ENCODE results near the gene MSI2.

MSI2 gene

GRCh38 chr17:57401556-57402488, 145.5 kb downstream of the MSI2 start:
- no peak for DNase-seq

- DNase-seq: no peak
These were observed 146.4 kb downstream of the MSI2 start for GRCh38 chr17:57402681-57403180.

DNA sequence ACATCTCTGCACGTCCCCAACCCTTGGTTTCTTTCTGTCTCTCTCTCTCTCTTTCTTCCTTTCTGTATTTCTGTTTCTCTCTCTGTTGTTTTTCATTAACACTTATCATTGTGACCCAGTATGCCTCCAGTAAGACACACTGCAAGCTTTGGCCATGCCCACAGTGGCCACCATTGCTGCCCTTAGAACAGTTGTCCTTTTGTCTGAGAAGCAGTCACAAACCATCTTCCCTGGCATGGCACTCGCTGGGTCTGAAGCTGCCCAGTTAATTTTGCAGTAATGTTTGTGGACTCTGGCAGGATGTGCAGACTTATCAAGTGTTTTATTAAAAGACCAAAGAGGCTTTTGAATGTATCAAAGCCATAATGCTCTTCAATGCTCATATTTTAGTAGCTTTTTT, 146.9 kb downstream of the MSI2 start:
- no peak for DNase-seq

GRCh38 chr17:57404073-57404472, 147.8 kb downstream of the MSI2 start:
- no peak for DNase-seq

- DNase-seq: no peak
These were observed 148.6 kb downstream of the MSI2 start for GRCh38 chr17:57404795-57405490.

DNA sequence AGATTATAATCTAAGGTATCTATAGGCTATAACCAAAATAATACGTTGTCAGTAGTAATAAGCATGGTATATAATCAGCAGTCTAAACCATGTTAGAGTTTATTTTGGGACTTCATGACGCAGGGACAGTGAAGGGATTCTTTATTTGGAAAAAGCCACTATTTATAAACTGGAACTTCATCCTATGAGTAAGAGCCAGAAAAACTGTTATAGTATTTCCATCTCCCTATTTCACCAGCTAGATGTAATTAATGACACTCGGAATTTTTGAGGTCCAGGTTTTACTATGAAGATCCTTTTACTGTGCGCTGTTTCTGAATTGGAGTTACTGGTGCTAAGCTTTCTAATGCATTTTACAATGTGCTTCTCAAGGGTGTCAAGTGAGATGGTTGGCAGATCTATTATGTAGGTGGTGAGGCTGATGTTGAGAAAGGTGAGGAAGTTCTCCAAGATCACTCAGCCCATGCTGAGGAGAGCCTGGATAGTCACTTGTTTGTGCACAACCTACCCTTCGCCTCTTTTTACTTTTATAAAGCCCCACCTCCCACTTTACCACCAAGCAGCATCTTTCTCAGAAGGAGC, 149.3 kb downstream of the MSI2 start:
- no peak for DNase-seq

- no peak for DNase-seq
These were observed 150.0 kb downstream of the MSI2 start for GRCh38 chr17:57406131-57406980.

DNA sequence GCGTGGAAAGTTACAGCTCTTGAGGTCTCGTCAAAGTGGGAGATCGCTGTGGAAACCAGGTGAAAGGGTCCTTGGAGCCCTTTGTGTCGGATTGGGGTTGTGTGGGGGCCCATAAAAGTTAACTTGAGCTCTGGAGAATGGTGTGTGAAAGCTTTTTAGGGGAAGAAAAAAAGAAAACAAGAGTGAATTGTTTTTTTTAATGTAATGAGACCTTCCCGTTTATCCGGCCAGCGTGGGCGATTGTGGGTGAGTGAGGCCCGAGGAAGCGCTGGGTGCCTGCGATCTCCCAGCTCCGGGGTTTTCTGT, 150.6 kb downstream of the MSI2 start:
- DNase-seq: no peak

- no peak for DNase-seq
These were observed 151.2 kb downstream of the MSI2 start for GRCh38 chr17:57407287-57408070.

GRCh38 chr17:57408071-57408811, 151.9 kb downstream of the MSI2 start:
- peak; percentile 35 for DNase-seq

GRCh38 chr17:57410169-57410568, 153.8 kb downstream of the MSI2 start:
- no peak for DNase-seq

DNA sequence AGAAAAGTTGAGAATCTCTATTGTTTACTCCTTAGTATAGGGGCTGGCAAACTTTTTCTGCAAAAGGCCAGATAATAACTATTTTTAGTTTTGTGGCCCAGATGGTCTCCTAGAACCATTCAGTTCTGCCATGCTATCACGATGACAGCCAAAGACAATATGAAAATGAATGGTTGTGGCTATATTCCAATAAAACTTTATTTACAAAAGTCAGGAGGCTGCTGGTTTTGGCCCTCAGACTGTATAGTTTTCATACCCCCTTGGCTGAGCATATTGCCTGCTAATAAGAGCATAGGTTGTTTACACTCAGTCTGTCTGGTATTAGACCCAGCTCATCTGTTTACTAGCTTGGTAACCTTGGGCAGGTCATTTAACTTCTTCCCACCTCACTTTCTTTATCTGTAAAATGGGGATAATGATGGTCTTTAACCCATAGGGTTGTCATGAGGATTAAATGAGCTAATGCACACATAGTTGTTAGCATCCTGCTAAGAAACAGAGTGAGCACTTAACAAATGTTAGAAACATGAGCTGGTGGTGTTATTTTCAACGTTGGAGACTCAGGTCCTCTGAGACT, 156.3 kb downstream of the MSI2 start:
- DNase-seq: no peak

DNA sequence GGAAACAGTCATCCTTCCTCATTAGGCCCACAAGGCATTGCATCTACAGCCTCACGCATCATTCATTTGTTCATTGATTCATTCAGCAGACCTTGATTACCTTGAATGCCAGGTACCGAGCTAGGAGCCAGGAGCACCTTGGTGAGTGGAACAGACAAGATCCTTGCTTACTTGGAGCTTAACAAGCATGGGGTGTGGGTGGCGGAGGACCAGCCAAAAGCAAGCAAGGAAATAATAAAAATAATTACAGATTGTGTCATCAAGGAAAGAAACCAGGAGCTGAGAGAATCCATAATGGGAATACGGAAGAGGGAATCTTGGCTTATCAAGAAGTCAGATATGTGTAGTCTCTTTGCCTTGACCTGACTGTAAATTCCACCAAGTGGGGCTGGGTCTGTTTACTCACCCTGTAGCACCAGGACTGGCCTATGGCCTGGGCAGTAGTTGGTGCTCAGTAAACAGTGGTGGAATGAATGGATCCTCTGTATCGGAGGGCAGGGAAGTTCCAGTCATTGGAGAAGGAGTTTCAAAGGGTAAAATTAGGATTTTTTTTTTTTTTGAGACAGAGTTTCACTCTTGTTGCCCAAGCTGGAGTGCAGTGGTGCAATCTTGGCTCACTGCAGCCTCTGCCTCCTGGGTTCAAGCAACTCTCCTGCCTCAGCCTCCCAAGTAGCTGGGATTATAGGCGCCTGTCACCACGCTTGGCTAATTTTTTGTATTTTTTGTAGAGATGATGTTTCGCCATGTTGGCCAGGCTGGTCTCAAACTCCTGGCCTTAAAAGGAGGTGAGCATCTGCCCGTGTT, 157.7 kb downstream of the MSI2 start:
- DNase-seq: no peak

DNA sequence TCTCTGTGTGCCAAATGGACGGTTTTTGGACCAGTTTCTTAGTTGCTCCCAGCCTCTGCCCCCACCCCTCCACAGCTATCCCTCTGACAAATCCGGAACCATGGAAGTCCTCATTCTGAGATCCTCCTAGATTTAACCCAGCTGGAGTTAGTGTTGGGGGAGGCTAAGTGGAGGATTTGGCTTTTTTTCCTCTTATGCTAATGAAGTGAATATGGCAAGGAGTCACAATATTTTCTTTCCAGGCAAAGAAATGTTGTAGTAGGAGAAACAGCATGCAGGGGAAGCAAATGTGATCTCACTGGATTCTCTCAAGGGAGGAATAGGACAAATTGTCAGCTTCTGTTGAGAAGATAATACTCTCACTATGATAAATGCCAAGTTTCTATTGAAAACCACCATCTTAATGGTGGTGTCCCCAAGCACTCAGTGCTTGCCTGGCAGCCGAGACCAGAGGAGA, 159.5 kb downstream of the MSI2 start:
- DNase-seq: no peak

DNA sequence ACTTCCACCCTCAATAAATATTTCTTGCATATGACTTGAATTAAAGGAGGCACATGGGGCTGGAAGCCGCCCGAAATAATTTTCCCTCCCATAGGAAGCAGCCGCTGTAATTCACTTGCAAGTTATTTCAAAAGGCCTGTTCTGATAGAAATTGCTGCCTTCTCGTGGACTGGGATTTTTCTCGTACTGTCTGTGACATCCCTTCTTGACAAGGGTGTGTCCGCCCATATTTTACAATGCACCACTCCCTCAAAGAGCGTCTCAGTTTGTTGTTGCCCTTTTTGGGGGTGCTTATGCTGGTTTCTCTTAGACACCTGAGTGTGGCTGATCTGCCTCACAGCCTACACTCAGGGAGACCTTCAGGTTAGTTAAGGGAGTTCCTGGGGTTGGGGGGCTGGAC, 160.0 kb downstream of the MSI2 start:
- no peak for DNase-seq

- DNase-seq: no peak
These were observed 161.6 kb downstream of the MSI2 start for GRCh38 chr17:57417956-57418355.

DNA sequence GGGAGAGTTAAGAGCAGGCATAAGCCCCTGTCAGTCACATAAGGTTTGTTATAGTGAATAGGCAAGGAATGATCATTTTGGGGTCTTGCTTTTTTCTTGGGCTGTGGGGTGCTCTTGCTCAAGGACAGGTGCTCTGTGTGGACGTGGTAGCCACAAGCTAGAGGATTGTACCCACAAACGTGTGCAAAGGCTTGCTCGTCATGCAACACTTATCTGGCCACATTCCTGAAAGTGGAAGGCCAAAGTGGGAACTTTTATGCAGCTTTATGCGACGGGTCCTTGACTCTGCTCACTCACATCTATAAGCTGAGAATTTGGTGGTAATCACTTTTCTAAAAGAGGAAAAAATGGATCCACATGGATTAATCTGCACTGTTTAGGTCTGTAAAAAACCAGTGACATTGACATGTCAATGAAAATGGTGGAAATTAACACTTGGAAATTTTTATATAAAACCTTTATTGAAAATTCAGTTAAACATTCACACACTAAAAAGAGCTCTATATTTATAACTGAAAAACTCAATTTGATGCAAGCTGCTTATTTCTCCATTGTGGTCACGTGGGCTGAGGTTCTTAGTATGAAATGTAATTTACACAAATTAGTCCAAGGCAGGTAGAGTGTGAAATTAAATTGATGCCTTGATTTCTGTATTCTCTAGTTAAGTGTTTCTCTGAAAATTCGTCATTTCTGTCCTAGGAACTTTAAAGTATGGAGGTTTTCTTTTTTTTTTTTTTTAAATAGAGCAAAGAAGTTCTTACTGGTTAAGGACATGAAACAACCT, 162.3 kb downstream of the MSI2 start:
- no peak for DNase-seq

- no peak for DNase-seq
These were observed 163.7 kb downstream of the MSI2 start for GRCh38 chr17:57419940-57420550.

All from stimulated activated CD8-positive, alpha-beta memory T cell treated with anti-CD3 and anti-CD28 coated beads, Interleukin-4, amount 100 ng/mL, for 48 hours (primary cell).